Measurements from ENCODE around the gene FSD1L.

DNA sequence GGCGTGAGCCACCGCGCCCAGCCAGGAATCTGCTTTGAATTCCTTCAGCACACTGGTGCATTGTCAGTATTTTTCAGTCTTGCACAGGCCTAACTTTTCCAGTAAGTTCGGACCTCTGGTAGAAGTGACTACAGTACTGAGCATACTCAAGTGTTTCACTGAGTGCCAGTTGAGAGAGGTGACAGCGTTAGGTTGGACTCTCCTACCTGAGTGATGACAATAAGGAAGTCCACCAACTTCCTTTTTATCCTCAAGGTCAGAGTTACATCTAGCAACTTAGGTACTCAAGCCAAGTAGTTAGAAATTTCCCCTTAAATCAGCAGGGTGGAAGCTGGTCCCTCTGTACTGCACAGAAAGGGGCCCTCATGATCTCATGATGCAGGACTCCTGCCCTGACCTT is 26.0 kb upstream of the FSD1L start:
- TF ChIP-seq, protein P1, sequence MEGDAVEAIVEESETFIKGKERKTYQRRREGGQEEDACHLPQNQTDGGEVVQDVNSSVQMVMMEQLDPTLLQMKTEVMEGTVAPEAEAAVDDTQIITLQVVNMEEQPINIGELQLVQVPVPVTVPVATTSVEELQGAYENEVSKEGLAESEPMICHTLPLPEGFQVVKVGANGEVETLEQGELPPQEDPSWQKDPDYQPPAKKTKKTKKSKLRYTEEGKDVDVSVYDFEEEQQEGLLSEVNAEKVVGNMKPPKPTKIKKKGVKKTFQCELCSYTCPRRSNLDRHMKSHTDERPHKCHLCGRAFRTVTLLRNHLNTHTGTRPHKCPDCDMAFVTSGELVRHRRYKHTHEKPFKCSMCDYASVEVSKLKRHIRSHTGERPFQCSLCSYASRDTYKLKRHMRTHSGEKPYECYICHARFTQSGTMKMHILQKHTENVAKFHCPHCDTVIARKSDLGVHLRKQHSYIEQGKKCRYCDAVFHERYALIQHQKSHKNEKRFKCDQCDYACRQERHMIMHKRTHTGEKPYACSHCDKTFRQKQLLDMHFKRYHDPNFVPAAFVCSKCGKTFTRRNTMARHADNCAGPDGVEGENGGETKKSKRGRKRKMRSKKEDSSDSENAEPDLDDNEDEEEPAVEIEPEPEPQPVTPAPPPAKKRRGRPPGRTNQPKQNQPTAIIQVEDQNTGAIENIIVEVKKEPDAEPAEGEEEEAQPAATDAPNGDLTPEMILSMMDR (tag by site-specific recombination; IDR thresholded peaks at IDR 0.05), result no peak
- TF ChIP-seq, protein P2, sequence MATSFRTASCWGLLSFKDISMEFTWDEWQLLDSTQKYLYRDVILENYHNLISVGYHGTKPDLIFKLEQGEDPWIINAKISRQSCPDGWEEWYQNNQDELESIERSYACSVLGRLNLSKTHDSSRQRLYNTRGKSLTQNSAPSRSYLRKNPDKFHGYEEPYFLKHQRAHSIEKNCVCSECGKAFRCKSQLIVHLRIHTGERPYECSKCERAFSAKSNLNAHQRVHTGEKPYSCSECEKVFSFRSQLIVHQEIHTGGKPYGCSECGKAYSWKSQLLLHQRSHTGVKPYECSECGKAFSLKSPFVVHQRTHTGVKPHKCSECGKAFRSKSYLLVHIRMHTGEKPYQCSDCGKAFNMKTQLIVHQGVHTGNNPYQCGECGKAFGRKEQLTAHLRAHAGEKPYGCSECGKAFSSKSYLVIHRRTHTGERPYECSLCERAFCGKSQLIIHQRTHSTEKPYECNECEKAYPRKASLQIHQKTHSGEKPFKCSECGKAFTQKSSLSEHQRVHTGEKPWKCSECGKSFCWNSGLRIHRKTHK (tag by site-specific recombination; IDR thresholded peaks at IDR 0.05), result no peak
- TF ChIP-seq, protein P3, sequence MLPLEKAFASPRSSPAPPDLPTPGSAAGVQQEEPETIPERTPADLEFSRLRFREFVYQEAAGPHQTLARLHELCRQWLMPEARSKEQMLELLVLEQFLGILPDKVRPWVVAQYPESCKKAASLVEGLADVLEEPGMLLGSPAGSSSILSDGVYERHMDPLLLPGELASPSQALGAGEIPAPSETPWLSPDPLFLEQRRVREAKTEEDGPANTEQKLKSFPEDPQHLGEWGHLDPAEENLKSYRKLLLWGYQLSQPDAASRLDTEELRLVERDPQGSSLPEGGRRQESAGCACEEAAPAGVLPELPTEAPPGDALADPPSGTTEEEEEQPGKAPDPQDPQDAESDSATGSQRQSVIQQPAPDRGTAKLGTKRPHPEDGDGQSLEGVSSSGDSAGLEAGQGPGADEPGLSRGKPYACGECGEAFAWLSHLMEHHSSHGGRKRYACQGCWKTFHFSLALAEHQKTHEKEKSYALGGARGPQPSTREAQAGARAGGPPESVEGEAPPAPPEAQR (tag by site-specific recombination; IDR thresholded peaks at IDR 0.05), result no peak
- TF ChIP-seq, protein P4, sequence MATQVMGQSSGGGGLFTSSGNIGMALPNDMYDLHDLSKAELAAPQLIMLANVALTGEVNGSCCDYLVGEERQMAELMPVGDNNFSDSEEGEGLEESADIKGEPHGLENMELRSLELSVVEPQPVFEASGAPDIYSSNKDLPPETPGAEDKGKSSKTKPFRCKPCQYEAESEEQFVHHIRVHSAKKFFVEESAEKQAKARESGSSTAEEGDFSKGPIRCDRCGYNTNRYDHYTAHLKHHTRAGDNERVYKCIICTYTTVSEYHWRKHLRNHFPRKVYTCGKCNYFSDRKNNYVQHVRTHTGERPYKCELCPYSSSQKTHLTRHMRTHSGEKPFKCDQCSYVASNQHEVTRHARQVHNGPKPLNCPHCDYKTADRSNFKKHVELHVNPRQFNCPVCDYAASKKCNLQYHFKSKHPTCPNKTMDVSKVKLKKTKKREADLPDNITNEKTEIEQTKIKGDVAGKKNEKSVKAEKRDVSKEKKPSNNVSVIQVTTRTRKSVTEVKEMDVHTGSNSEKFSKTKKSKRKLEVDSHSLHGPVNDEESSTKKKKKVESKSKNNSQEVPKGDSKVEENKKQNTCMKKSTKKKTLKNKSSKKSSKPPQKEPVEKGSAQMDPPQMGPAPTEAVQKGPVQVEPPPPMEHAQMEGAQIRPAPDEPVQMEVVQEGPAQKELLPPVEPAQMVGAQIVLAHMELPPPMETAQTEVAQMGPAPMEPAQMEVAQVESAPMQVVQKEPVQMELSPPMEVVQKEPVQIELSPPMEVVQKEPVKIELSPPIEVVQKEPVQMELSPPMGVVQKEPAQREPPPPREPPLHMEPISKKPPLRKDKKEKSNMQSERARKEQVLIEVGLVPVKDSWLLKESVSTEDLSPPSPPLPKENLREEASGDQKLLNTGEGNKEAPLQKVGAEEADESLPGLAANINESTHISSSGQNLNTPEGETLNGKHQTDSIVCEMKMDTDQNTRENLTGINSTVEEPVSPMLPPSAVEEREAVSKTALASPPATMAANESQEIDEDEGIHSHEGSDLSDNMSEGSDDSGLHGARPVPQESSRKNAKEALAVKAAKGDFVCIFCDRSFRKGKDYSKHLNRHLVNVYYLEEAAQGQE (tag by site-specific recombination; IDR thresholded peaks at IDR 0.05), result no peak
- no peak for TF ChIP-seq ZNF354C (tag by site-specific recombination; IDR thresholded peaks at IDR 0.05; ENCODE audit: borderline replicate concordance, low read depth)
- TF ChIP-seq ZNF274 (IDR thresholded peaks at IDR 0.05; ENCODE audit: low read length), result no peak
- no peak for TF ChIP-seq ZNF274 (tag by site-specific recombination; IDR thresholded peaks at IDR 0.05; ENCODE audit: borderline replicate concordance)
- TF ChIP-seq ZBTB8A (tag by site-specific recombination; IDR thresholded peaks at IDR 0.05), result no peak
- TF ChIP-seq ZNF610 (tag by site-specific recombination; IDR thresholded peaks at IDR 0.05; ENCODE audit: borderline replicate concordance), result no peak
